ENCODE measurements around the gene DISP1. TPM values are rescaled to one million over a fixed set of nuclear protein-coding genes. Genes with fewer than 3 reads are reported as not detected.
"Not testable (repeated sequence)": the region's sequence is repeated elsewhere in the genome, so short reads cannot be mapped to it uniquely, and the experiment has no call there.

DISP1 gene
- total and polyA plus RNA-seq, 4 experiments from 2014 or later: 1.9 to 4.2 (median 3.4) TPM

DNA sequence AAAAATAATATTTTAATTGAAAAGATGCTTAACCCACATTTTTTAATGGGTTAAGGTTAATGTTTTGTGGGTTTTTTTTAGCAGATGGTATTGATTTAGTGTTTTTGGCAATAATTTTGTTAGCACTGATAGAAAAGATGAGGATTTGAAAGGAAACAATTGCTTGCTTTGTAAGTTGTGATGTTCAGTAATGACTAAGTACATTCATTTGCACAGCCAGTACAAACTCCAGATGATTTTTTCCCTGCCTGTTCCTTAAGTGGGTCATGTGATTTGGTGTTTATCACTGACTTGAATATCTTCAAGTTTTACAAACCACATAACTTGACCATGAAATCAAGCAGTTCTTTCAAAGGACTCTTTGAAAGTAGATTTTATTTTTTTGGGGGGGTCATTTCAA lies 15.0 kb downstream of the DISP1 start:
- Histone ChIP-seq H3K27me3 (ENCODE audit: insufficient read depth, low read length) (no peaks in the 10 kb centered on the region), H3K4me3 (ENCODE audit: low read length in 2 of 2) (no peak overlapping the region), H3K9me3 (ENCODE audit: control insufficient read depth in 1 of 2, low read length in 2 of 2) (no peaks in the 10 kb centered on the region), H3K36me3 (ENCODE audit: insufficient read depth, low read length) (no peaks in the 10 kb centered on the region), H3K4me1 (ENCODE audit: insufficient read depth, low read length) (no peaks in the 10 kb centered on the region), H3K27ac (ENCODE audit: low read depth, low read length) (no peak overlapping the region)
- Mint-ChIP-seq H3K4me3 (no peak overlapping the region), H3K36me3 (no peaks in the 10 kb centered on the region), H3K27me3 (no peaks in the 10 kb centered on the region), H3K9me3 (peaks cover 0 to 4% (median 0%) of the 10 kb centered on the region in 8 donors), H3K27ac (no peak overlapping the region), H3K4me1 (peaks cover 0 to 4% (median 3%) of the 10 kb centered on the region in 4 donors)
- intact Hi-C loops (cut with micrococcal nuclease): no loop called here
- DNase-seq: no peak
- ChIA-PET POLR2A (ENCODE audit: partially characterized antibody) (no interaction called here), CTCF (ENCODE audit: partially characterized antibody) (no interaction called here)

DNA sequence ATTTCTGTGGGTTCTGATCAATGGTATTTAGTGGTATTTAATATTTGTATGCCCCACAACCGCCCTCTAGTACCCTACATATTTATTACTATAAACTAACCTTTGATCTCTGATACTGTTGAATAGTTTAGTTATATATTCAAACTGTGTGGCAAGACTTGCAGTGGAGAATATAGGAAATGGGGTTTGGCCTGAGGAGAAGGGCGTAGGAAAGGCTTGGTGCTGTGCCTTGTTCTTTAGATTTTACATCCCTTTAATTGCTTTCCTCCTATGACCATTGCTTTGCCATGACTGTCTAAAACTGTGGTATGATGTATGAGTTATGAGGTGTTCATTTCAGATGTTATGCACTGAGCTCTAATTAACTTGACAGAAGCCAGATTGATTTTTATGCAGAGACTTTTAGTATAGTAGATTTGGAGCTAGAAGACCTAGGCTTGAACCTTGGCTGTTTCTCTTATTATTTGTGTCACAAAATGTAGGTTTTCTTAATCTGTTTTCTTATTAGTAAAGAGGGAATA lies 18.6 kb downstream of the DISP1 start:
- Mint-ChIP-seq H3K27me3 (no peaks in the 10 kb centered on the region), H3K4me3 (no peak overlapping the region), H3K4me1 (peaks cover 0 to 4% (median 3%) of the 10 kb centered on the region in 4 donors), H3K9me3 (peaks cover 0 to 4% (median 0%) of the 10 kb centered on the region in 8 donors), H3K36me3 (no peaks in the 10 kb centered on the region), H3K27ac (no peak overlapping the region)
- ChIA-PET CTCF (ENCODE audit: partially characterized antibody) (no interaction called here), POLR2A (ENCODE audit: partially characterized antibody) (no interaction called here)
- intact Hi-C loops (cut with micrococcal nuclease): no loop called here
- H3K36me3 ChIP-seq (ENCODE audit: insufficient read depth, low read length): no peaks in the 10 kb centered on the region
- no peaks in the 10 kb centered on the region for H3K4me1 ChIP-seq (ENCODE audit: insufficient read depth, low read length)
- DNase-seq: no peak
- H3K27me3 ChIP-seq (ENCODE audit: insufficient read depth, low read length): no peaks in the 10 kb centered on the region
- no peaks in the 10 kb centered on the region for H3K9me3 ChIP-seq (ENCODE audit: control insufficient read depth in 1 of 2, low read length in 2 of 2)
- no peak overlapping the region for H3K4me3 ChIP-seq (ENCODE audit: low read length in 2 of 2)
- H3K27ac ChIP-seq (ENCODE audit: low read depth, low read length): no peak overlapping the region

DNA sequence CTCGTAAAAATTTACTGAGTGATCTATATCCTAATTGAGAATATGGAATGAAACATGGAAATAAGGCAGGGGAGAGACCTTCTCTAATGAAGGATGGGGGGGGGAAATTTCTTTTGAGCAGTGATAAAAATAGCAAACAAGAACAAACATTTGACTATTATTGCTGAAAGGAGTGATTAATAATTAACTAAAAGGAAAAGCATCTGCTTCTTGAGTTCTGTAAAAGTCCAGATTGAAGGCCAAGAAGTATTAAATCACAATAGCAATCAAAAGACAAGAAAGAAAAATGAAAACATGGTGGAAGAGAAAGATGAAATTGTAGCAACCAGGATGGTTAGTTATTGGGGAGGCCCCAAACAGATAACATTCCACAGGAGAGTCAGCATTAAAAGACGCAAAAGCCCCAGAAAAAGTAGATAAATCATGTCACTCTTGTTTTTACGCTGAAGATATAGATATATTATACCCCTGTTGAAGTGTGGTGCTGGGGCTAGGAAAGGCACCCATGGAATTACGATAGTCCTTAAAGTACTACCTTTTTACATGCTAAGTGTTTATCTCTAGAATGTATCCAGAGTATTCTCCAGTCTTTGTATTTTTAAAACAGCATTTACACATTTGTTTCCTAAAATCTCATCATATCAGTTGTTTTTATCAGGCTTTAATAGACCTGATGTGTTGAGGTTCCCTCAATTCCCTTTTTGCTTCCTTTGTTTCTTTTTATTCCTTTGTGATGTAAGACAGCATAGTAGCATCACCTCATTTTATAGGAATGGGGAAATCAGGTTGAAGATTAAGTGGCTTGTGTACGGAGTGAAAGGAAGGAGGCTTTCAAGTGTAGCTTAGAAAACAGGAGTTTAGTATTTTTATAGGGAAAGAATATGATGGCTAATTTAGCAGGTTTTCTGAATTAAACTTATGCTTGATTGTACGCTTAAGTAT lies 28.9 kb downstream of the DISP1 start:
- H3K9me3 Mint-ChIP-seq: no peaks in the 10 kb centered on the region
- H3K4me1 Mint-ChIP-seq: peaks cover 0 to 5% (median under 1%) of the 10 kb centered on the region in 4 donors
- no peaks in the 10 kb centered on the region for H3K4me1 ChIP-seq (ENCODE audit: insufficient read depth, low read length)
- DNase-seq: no peak
- H3K4me3 ChIP-seq (ENCODE audit: low read length in 2 of 2): no peak overlapping the region
- no peaks in the 10 kb centered on the region for H3K27me3 ChIP-seq (ENCODE audit: insufficient read depth, low read length)
- no peak overlapping the region for H3K27ac ChIP-seq (ENCODE audit: low read depth, low read length)
- H3K27ac Mint-ChIP-seq: no peak overlapping the region
- H3K4me3 Mint-ChIP-seq: no peak overlapping the region
- peaks cover 2 to 4% of the 10 kb centered on the region in 2 donors for H3K36me3 Mint-ChIP-seq
- CTCF ChIA-PET (ENCODE audit: partially characterized antibody): no interaction called here
- POLR2A ChIA-PET (ENCODE audit: partially characterized antibody): no interaction called here
- no peaks in the 10 kb centered on the region for H3K9me3 ChIP-seq (ENCODE audit: control insufficient read depth in 1 of 2, low read length in 2 of 2)
- no peaks in the 10 kb centered on the region for H3K27me3 Mint-ChIP-seq
- intact Hi-C loops (cut with micrococcal nuclease): no loop called here
- no peaks in the 10 kb centered on the region for H3K36me3 ChIP-seq (ENCODE audit: insufficient read depth, low read length)

DNA sequence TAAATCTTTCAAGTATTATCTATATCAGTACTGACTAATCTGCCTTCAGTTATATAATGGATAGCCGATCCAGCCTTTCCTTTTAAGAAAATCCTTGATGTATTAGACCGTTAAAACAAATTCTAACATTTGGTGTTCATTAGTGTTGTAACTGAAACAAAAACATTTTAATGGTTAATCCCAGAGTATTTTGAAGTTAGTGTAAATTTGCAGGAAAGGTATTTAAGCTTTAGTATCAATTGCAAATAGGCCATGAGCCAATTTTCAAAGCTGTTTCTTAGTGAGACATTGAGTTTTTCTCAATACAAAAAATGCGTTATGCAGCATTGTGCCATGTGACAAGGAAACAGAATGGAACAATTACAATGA lies 29.6 kb downstream of the DISP1 start:
- peaks cover under 1 to 1% of the 10 kb centered on the region in 2 donors for H3K36me3 Mint-ChIP-seq
- Histone ChIP-seq H3K4me1 (ENCODE audit: insufficient read depth, low read length) (no peaks in the 10 kb centered on the region), H3K4me3 (ENCODE audit: low read length in 2 of 2) (no peak overlapping the region), H3K27me3 (ENCODE audit: insufficient read depth, low read length) (no peaks in the 10 kb centered on the region), H3K27ac (ENCODE audit: low read depth, low read length) (no peak overlapping the region), H3K36me3 (ENCODE audit: insufficient read depth, low read length) (no peaks in the 10 kb centered on the region), H3K9me3 (ENCODE audit: control insufficient read depth in 1 of 2, low read length in 2 of 2) (no peaks in the 10 kb centered on the region)
- H3K27me3 Mint-ChIP-seq: no peaks in the 10 kb centered on the region
- no peak for DNase-seq
- no peak overlapping the region for H3K27ac Mint-ChIP-seq
- ChIA-PET POLR2A (ENCODE audit: partially characterized antibody) (no interaction called here), CTCF (ENCODE audit: partially characterized antibody) (interaction anchor here (0.5 kb wide), 1 partner anchor 280 kb away, joined by 4 read pairs; no protein-coding TSS in a partner anchor)
- H3K4me3 Mint-ChIP-seq: no peak overlapping the region
- H3K4me1 Mint-ChIP-seq: peaks cover 0 to 5% (median under 1%) of the 10 kb centered on the region in 4 donors
- intact Hi-C loops (cut with micrococcal nuclease): no loop called here
- H3K9me3 Mint-ChIP-seq: no peaks in the 10 kb centered on the region

DNA sequence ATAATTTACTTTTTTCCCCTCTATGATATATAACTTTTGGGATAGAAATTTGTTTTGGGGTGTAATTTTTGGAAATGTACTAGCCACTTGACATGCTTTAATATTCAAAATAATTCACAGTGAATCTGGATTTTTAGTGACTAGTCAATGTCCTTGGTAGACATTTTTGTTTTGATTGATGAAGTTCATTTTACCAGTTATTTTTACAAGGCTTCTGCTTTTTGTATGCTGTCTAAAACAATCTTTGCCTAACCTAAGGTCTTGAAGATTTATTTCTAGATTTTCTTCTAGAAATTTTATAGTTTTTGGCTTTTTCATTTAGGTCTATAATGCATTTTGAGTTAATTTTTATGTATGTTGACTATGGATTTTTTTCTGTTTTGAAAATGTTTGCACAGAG lies 30.9 kb downstream of the DISP1 start:
- intact Hi-C loops (cut with micrococcal nuclease): no loop called here
- no peaks in the 10 kb centered on the region for H3K36me3 ChIP-seq (ENCODE audit: insufficient read depth, low read length)
- Mint-ChIP-seq H3K27ac (no peak overlapping the region), H3K27me3 (no peaks in the 10 kb centered on the region), H3K9me3 (no peaks in the 10 kb centered on the region), H3K36me3 (no peaks in the 10 kb centered on the region), H3K4me3 (no peak overlapping the region), H3K4me1 (peaks cover 0 to 5% (median 2%) of the 10 kb centered on the region in 4 donors)
- ChIA-PET POLR2A (ENCODE audit: partially characterized antibody) (no interaction called here), CTCF (ENCODE audit: partially characterized antibody) (no interaction called here)
- no peaks in the 10 kb centered on the region for H3K9me3 ChIP-seq (ENCODE audit: control insufficient read depth in 1 of 2, low read length in 2 of 2)
- no peak overlapping the region for H3K4me3 ChIP-seq (ENCODE audit: low read length in 2 of 2)
- H3K27me3 ChIP-seq (ENCODE audit: insufficient read depth, low read length): no peaks in the 10 kb centered on the region
- no peaks in the 10 kb centered on the region for H3K4me1 ChIP-seq (ENCODE audit: insufficient read depth, low read length)
- no peak for DNase-seq
- H3K27ac ChIP-seq (ENCODE audit: low read depth, low read length): no peak overlapping the region

DNA sequence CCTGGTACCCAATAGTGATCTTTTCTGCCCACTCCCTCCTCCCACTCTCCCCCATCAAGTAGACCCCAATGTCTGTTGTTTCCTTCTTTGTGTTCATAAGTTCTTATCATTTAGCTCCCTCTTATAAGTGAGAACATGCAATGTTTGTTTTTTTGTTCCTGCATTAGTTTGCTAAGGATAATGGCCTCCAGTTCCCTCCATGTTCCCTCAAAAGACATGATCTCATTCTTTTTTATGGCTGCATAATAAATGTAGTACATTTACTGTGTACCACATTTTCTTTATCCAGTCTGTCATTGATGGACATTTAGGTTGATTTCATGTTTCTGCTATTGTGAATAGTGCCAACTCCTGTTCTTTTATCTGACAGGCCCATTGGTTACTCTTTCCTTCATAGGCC lies 35.7 kb downstream of the DISP1 start:
- H3K27ac Mint-ChIP-seq; intact Hi-C loops (cut with micrococcal nuclease); H3K4me3 Mint-ChIP-seq; H3K36me3 ChIP-seq (ENCODE audit: insufficient read depth, low read length); H3K27me3 Mint-ChIP-seq; H3K4me3 ChIP-seq (ENCODE audit: low read length in 2 of 2); CTCF ChIA-PET (ENCODE audit: partially characterized antibody); H3K4me1 ChIP-seq (ENCODE audit: insufficient read depth, low read length); H3K27ac ChIP-seq (ENCODE audit: low read depth, low read length); H3K9me3 ChIP-seq (ENCODE audit: control insufficient read depth in 1 of 2, low read length in 2 of 2); DNase-seq; H3K4me1 Mint-ChIP-seq; H3K27me3 ChIP-seq (ENCODE audit: insufficient read depth, low read length); POLR2A ChIA-PET (ENCODE audit: partially characterized antibody): not testable (repeated sequence)
- H3K36me3 Mint-ChIP-seq: peaks cover 22 to 24% of the 10 kb centered on the region in 2 donors
- peaks cover 0 to 13% (median 7%) of the 10 kb centered on the region in 8 donors for H3K9me3 Mint-ChIP-seq

DNA sequence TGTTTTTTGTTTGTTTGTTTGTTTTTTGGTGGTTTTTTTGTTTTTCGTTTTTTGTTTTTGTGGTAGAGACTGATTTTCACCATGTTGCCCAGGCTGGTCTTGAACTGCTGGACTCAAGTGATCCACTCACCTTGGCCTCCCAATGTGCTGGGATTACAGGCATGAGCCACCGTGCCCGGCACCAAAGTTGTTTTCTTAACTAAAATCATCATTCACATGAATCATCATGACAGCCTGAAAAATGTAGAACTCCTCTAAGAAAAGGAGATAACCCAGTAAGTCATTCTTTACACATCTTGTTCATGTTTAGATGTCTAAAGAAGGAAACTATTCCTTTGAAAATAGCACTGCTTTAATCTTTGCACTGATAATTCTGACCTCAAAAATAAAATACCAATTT lies 37.5 kb downstream of the DISP1 start:
- Histone ChIP-seq H3K4me1 (ENCODE audit: insufficient read depth, low read length) (no peaks in the 10 kb centered on the region), H3K4me3 (ENCODE audit: low read length in 2 of 2) (no peak overlapping the region), H3K27ac (ENCODE audit: low read depth, low read length) (no peak overlapping the region), H3K27me3 (ENCODE audit: insufficient read depth, low read length) (no peaks in the 10 kb centered on the region), H3K36me3 (ENCODE audit: insufficient read depth, low read length) (no peaks in the 10 kb centered on the region), H3K9me3 (ENCODE audit: control insufficient read depth in 1 of 2, low read length in 2 of 2) (no peaks in the 10 kb centered on the region)
- Mint-ChIP-seq H3K4me1 (peaks cover 0 to 2% (median under 1%) of the 10 kb centered on the region in 4 donors), H3K36me3 (peaks cover 24 to 32% of the 10 kb centered on the region in 2 donors), H3K9me3 (peaks cover 0 to 22% (median 14%) of the 10 kb centered on the region in 8 donors), H3K27ac (no peak overlapping the region), H3K4me3 (no peak overlapping the region), H3K27me3 (no peaks in the 10 kb centered on the region)
- ChIA-PET POLR2A (ENCODE audit: partially characterized antibody) (no interaction called here), CTCF (ENCODE audit: partially characterized antibody) (no interaction called here)
- intact Hi-C loops (cut with micrococcal nuclease): no loop called here
- no peak for DNase-seq

Data from CD4-positive, alpha-beta memory T cell (primary cell).